Panc1 (cell line): Measurements from ENCODE around the gene TMEM151B. TPM values are rescaled to one million over a fixed set of nuclear protein-coding genes. Genes with fewer than 3 reads are reported as not detected.
A peak's percentile ranks its signal among the peaks of the same experiment; 100 is the strongest.

ENCODE experiments used
- ATAC-seq: fragments of 200-7000 bp; cut with Tn5 transposase; 2 replicates; pipeline ENCODE4 v1.9.1; 2020; ENCODE audit warnings: mild to moderate bottlenecking, moderate library complexity
- BruUV-seq: library from RNA; stranded (reverse); fragments of 400-500 nt; replicated peaks from 2 replicates; lab custom pipeline; 2021; lab: Mats Ljungman, UMichigan
- CTCF ChIA-PET: fragments of 300-600 bp; sonication (Branson Sonifier 250); formaldehyde crosslinking; loops from one replicate; lab custom pipeline; 2022; ENCODE audit warnings: antibody characterized with exemption; lab: Charles Lee
- POLR2A ChIA-PET: fragments of 300-600 bp; sonication (Branson Sonifier 250); formaldehyde crosslinking; loops from one replicate; lab custom pipeline; 2022; ENCODE audit warnings: antibody characterized with exemption; lab: Charles Lee
- DNase-seq: peaks from one replicate; pipeline ENCODE4 v3.0.0-alpha.2; 2010; ENCODE audit warnings: low read depth, low spot score
- H3K27ac ChIP-seq: 2 replicates; pipeline ENCODE4 v1.5.1; 2011; ENCODE audit warnings: mild to moderate bottlenecking, low read length, inconsistent platforms
- H3K27me3 ChIP-seq: fragments of 200-500 bp; sonication (Bioruptor generic); 2 replicates; pipeline ENCODE4 v1.6.0; 2014; ENCODE audit warnings: low read length, inconsistent platforms; ENCODE audit not compliant: control insufficient read depth, insufficient read depth
- H3K36me3 ChIP-seq: fragments of 200-500 bp; sonication (Bioruptor generic); 2 replicates; pipeline ENCODE4 v1.5.1; 2014; ENCODE audit warnings: inconsistent platforms, mild to moderate bottlenecking, low read length, moderate library complexity; ENCODE audit not compliant: control insufficient read depth, insufficient read depth
- H3K4me1 ChIP-seq: 2 replicates; pipeline ENCODE4 v1.5.1; 2011; ENCODE audit warnings: inconsistent platforms, mild to moderate bottlenecking, low read length, moderate library complexity; ENCODE audit not compliant: control insufficient read depth, insufficient read depth
- H3K4me3 ChIP-seq, 2 experiments: 2 replicates each; pipeline ENCODE4 v1.5.1; 2011 to 2012; ENCODE audit warnings: low read depth in 2 of 2, low read length in 2 of 2, mild to moderate bottlenecking in 2 of 2, inconsistent platforms in 1 of 2, moderate library complexity in 1 of 2
- H3K9me3 ChIP-seq: fragments of 200-500 bp; sonication (Bioruptor generic); 2 replicates; pipeline ENCODE4 v1.5.1; 2014; ENCODE audit warnings: low read depth, mild to moderate bottlenecking, inconsistent platforms, low read length, moderate library complexity; ENCODE audit not compliant: control insufficient read depth, insufficient read depth
- POLR2AphosphoS5 ChIP-seq: IDR thresholded peaks from 2 replicates; pipeline ENCODE4 v1.6.1; 2012; ENCODE audit warnings: mild to moderate bottlenecking, low read depth, low read length, moderate library complexity
- SIN3A ChIP-seq: IDR thresholded peaks from 2 replicates; pipeline ENCODE4 v1.6.1; 2012; ENCODE audit warnings: low read depth, mild to moderate bottlenecking, low read length, moderate library complexity, borderline replicate concordance; ENCODE audit not compliant: insufficient read depth
- TCF7L2 ChIP-seq: IDR thresholded peaks from 2 replicates; pipeline ENCODE4 v1.6.1; 2011; ENCODE audit warnings: mild to moderate bottlenecking, low read depth, low read length, inconsistent platforms
- in situ Hi-C: cut with HindIII; loops from 2 replicates; pipeline ENCODE4 v1.10.0; 2016; ENCODE audit warnings: low sequenced_read_pairs, low pct_unique_long_range_greater_than_20kb
- intact Hi-C: fragments of 100-400 bp; cut with micrococcal nuclease; formaldehyde crosslinking; loops from one replicate; pipeline ENCODE4 v1.10.0; 2022; ENCODE audit not compliant: unreplicated experiment
- total RNA-seq: library from RNA; stranded (reverse); gene quantifications from one replicate; pipeline ENCODE4 v1.2.1, GENCODE V29; 2021; ENCODE audit not compliant: unreplicated experiment
- TF ChIP-seq, protein P1 (sequence below), 2 experiments: IDR thresholded peaks; 2 replicates each; pipeline ENCODE4 v1.6.1; 2011 to 2012; ENCODE audit warnings: low read depth in 2 of 2, control low read depth in 1 of 2, low read length in 1 of 2, mild to moderate bottlenecking in 1 of 2, moderate library complexity in 1 of 2; ENCODE audit not compliant: insufficient read depth in 1 of 2
- TF ChIP-seq, protein P2 (sequence below): fragments of 450-650 bp; IDR thresholded peaks from 2 replicates; pipeline ENCODE4 v1.5.1; 2017; ENCODE audit warnings: mild to moderate bottlenecking

TMEM151B gene
- total RNA-seq, 1 experiment from 2014 or later: 0.18 TPM

DNA sequence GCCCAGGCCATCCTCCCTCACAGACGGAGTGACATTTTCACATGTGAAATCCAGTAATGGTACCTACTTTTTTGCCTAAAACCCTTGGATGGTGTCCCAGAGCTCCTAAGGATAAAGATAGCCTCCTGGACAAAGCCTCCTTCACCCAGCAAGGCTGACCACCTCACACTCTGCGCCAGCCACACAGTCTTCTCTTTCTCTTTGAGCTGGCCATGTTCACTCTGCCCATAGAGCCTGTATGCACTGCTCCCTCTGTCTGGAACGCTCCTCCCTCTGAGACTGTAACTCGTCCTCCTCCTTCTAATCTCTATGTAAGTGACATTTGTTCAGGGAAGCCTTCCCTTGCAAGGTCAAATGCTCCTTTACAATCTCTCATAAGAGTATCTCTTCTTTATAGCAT is 14.6 kb downstream of the TMEM151B start:
- Histone ChIP-seq H3K27ac (no peak overlapping the region), H3K4me3 (no peak overlapping the region), H3K27me3 (peaks cover 26% of the 10 kb centered on the region; the same call in 1 of the 2 replicates), H3K9me3 (no peaks in the 10 kb centered on the region), H3K36me3 (no peaks in the 10 kb centered on the region), H3K4me1 (no peaks in the 10 kb centered on the region)
- no TSS peak for BruUV-seq
- ATAC-seq (no peak), DNase-seq (no peak)
- ChIA-PET POLR2A (no interaction called here), CTCF (no interaction called here)
- intact Hi-C loops: loop anchor here (5.0 kb wide), 1 partner anchor 52 kb away; no protein-coding TSS in a partner anchor
- TF ChIP-seq SIN3A: no peak
- no peak for TF ChIP-seq POLR2AphosphoS5
- TF ChIP-seq TCF7L2: no peak
- TF ChIP-seq, protein P1, sequence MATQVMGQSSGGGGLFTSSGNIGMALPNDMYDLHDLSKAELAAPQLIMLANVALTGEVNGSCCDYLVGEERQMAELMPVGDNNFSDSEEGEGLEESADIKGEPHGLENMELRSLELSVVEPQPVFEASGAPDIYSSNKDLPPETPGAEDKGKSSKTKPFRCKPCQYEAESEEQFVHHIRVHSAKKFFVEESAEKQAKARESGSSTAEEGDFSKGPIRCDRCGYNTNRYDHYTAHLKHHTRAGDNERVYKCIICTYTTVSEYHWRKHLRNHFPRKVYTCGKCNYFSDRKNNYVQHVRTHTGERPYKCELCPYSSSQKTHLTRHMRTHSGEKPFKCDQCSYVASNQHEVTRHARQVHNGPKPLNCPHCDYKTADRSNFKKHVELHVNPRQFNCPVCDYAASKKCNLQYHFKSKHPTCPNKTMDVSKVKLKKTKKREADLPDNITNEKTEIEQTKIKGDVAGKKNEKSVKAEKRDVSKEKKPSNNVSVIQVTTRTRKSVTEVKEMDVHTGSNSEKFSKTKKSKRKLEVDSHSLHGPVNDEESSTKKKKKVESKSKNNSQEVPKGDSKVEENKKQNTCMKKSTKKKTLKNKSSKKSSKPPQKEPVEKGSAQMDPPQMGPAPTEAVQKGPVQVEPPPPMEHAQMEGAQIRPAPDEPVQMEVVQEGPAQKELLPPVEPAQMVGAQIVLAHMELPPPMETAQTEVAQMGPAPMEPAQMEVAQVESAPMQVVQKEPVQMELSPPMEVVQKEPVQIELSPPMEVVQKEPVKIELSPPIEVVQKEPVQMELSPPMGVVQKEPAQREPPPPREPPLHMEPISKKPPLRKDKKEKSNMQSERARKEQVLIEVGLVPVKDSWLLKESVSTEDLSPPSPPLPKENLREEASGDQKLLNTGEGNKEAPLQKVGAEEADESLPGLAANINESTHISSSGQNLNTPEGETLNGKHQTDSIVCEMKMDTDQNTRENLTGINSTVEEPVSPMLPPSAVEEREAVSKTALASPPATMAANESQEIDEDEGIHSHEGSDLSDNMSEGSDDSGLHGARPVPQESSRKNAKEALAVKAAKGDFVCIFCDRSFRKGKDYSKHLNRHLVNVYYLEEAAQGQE (IDR thresholded peaks at IDR 0.05; ENCODE audit: insufficient read depth in 1 of 2, low read depth in 2 of 2, low read length in 1 of 2): no peak
- TF ChIP-seq, protein P2, sequence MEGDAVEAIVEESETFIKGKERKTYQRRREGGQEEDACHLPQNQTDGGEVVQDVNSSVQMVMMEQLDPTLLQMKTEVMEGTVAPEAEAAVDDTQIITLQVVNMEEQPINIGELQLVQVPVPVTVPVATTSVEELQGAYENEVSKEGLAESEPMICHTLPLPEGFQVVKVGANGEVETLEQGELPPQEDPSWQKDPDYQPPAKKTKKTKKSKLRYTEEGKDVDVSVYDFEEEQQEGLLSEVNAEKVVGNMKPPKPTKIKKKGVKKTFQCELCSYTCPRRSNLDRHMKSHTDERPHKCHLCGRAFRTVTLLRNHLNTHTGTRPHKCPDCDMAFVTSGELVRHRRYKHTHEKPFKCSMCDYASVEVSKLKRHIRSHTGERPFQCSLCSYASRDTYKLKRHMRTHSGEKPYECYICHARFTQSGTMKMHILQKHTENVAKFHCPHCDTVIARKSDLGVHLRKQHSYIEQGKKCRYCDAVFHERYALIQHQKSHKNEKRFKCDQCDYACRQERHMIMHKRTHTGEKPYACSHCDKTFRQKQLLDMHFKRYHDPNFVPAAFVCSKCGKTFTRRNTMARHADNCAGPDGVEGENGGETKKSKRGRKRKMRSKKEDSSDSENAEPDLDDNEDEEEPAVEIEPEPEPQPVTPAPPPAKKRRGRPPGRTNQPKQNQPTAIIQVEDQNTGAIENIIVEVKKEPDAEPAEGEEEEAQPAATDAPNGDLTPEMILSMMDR: no peak
- in situ Hi-C loops: no loop called here

DNA sequence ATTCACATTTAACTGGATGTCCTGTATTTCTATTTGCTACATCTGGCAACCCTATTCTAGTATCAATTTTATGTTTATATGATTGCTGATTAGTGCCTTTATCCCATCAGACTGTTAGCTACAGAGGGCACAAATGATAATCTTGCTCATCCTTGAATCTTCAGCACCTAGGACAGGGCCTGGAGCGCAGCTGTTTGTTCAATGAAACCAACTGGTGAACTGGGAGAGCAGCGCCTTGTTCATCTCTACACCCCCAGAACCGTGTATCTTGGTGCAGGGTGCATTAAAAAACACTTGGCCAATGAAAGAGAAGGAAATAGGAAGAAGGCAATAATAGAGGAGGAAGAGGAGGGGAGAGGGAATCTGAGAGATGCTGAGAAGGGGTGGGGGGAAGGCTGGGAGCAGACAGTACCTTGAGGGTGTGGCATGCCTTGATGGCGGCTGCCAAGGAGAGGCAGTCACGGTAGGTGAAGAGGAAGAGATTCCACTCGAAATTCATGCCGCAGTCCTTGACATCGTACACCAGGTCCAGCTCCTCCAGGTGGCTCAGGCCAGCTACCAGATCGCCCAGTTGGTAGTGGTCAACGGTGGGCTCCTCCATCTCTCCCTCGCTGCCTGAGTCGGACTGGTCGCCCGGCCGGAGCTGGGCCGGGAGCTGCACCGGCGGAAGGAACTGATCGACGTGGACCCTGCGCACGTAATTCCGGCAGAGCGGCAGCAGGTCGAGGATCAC is 15.5 kb downstream of the TMEM151B start:
- TF ChIP-seq, protein P1 (IDR thresholded peaks at IDR 0.05; ENCODE audit: insufficient read depth in 1 of 2, low read depth in 2 of 2, low read length in 1 of 2): peak; percentile 84 to 89
- no peak for TF ChIP-seq SIN3A
- no peak for ATAC-seq
- in situ Hi-C loops (no loop called here), intact Hi-C loops (loop anchor here (5.0 kb wide), 1 partner anchor 52 kb away; no protein-coding TSS in a partner anchor)
- BruUV-seq: no TSS peak
- CTCF ChIA-PET: no interaction called here
- Histone ChIP-seq H3K36me3 (no peaks in the 10 kb centered on the region), H3K4me3 (no peak overlapping the region), H3K27me3 (peaks cover 23% of the 10 kb centered on the region; the same call in 1 of the 2 replicates), H3K9me3 (no peaks in the 10 kb centered on the region), H3K27ac (no peak overlapping the region), H3K4me1 (no peaks in the 10 kb centered on the region)
- POLR2A ChIA-PET: no interaction called here
- DNase-seq: no peak
